Right cardiac atrium (tissue), 5 donors: ENCODE measurements around the gene FRAS1. TPM values are rescaled to one million over a fixed set of nuclear protein-coding genes. Genes with fewer than 3 reads are reported as not detected.

Experiments
- ATAC-seq, 2 donors: fragments of 200-7000 bp; cut with Tn5 transposase; one replicate each; pipeline versions ENCODE4 v1.8.0 to v1.9.1; 2020; ENCODE audit warnings: moderate library complexity in 2 of 2, mild to moderate bottlenecking in 1 of 2
- DNase-seq, 3 donors: peaks; one replicate each; pipeline ENCODE4 v3.0.0-alpha.2; 2020
- H3K27ac ChIP-seq: one replicate; pipeline ENCODE4 v1.5.1; 2013; ENCODE audit warnings: mild to moderate bottlenecking, low read length, control low read depth, moderate library complexity
- H3K27me3 ChIP-seq: one replicate; pipeline ENCODE4 v1.6.1; 2013; ENCODE audit not compliant: control insufficient read depth, insufficient read depth
- H3K4me1 ChIP-seq: one replicate; pipeline ENCODE4 v1.6.1; 2013; ENCODE audit warnings: low read length; ENCODE audit not compliant: control insufficient read depth, insufficient read depth
- H3K4me3 ChIP-seq: one replicate; pipeline ENCODE4 v1.5.1; 2013; ENCODE audit warnings: low read length, control low read depth
- H3K9me3 ChIP-seq: one replicate; pipeline ENCODE4 v1.6.1; 2013; ENCODE audit warnings: low read length; ENCODE audit not compliant: control insufficient read depth
- WGBS: extraction: QIAGEN DNeasy Blood & Tissue Kit; methylation state at CpG from one replicate; pipeline ENCODE4 v1.1.7; 2013; 5-methylcytosine and 5-hydroxymethylcytosine counted together
- intact Hi-C, 4 donors: fragments of 100-400 bp; cut with DNase I; formaldehyde crosslinking; loops; one replicate each; pipeline versions ENCODE4 v1.11.0 to v1.14.0; 2022 to 2023
- polyA plus RNA-seq: library from polyadenylated mRNA; stranded (reverse); fragments of 200-250 nt; gene quantifications from one replicate; pipeline ENCODE4 v1.2.3, GENCODE V29; 2013
- total RNA-seq, 4 donors: library from RNA; stranded (reverse); fragmentation: NEBNext Ultra II Directional; extraction: Animal tissue kit (Norgen Biotek cat#: 25700); gene quantifications; one replicate each; pipeline ENCODE4 v1.2.1, GENCODE V29; 2021
- donor health status: healthy with polysubstance abuse.
- donor health status: DM: no; HTN: yes; CAD: no.
- donor health status: DM: no; HTN: no; CAD: no.
- donor health status: DM: no; HTN: yes; CAD: no; lungs with severe emphysema.
- donor health status: DM: yes; HTN: yes; CAD: no.

The FRAS1 gene
- total and polyA plus RNA-seq, 5 donors, result 1.1 to 7.9 (median 5.1) TPM

- DNase-seq, result no peak
- Histone ChIP-seq H3K9me3 (no peaks in the 10 kb centered on the region), H3K4me1 (no peaks in the 10 kb centered on the region), H3K4me3 (no peak overlapping the region), H3K27ac (no peak overlapping the region), H3K27me3 (no peaks in the 10 kb centered on the region)
- 80% methylated on average over 3 of the region's 3 CpGs for WGBS
- ATAC-seq, result no peak
- intact Hi-C loops, result loop anchor here in 2 of 4 donors (5.0 to 10.0 kb wide), 3 partner anchors 459 to 551 kb away; partner anchors contain the start of gene FRAS1 (in 1 of the 2)
These were observed 456.4 kb downstream of the FRAS1 start for GRCh38 chr4:78513411-78513975.

DNA sequence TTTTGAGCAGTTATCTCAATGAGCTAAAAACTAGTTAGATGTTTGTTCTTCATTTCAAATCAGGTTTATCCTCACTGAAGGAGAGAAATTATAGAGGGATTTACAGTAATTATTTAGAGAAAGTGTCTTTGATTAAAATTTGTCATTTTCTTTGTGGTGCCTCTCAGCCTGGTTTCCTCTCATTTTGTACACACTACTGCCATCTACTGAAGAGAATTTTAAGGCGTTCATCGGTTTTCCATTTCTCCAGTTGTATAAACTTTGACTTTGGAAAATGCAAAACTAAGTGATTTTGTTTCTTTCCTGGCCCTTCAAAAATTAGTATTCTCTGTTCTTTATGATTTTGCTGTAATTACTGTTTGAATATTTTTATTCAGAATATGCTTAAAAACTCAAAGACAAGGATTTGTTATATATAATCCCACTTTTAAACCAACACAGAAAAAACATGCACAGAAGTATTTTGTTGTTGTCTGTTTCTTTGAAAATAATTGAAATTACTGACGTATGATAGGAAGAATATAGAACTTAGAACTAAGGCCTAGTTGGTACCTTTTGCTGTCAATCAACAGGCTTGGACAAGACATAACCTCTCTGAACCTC is 460.0 kb downstream of the FRAS1 start:
- intact Hi-C loops, result loop anchor here in 2 of 4 donors (10.0 kb wide), 2 partner anchors 462 to 552 kb away; partner anchors contain the start of gene FRAS1 (in 1 of the 2)
- Histone ChIP-seq H3K27ac (no peak overlapping the region), H3K27me3 (no peaks in the 10 kb centered on the region), H3K4me1 (peaks cover 3% of the 10 kb centered on the region), H3K9me3 (no peaks in the 10 kb centered on the region), H3K4me3 (no peak overlapping the region)
- no peak for ATAC-seq
- DNase-seq, result no peak
- WGBS, result 23% methylated on average over 3 of the region's 3 CpGs

DNA sequence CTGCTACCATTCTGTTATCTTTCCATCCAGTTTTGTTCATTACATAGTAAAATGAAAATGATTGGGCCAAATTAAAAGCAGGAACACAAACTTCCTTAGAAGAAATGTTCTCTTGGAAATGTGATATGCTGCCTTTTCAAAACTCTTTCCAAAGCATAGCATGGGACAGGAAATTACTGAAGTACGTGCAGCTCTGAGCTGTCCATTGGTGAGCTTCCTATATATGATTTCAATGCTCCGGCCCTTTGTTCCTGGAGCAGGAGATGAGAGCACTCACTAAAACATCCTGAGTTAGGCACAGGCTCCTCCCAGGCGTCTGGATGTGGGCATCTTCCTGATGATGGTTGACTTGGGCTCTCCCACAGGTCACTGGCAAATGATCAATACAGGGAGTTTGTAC is 461.4 kb downstream of the FRAS1 start:
- peaks cover 3% of the 10 kb centered on the region for H3K4me1 ChIP-seq
- H3K4me3 ChIP-seq, result no peak overlapping the region
- H3K27me3 ChIP-seq, result no peaks in the 10 kb centered on the region
- H3K27ac ChIP-seq, result no peak overlapping the region
- no peaks in the 10 kb centered on the region for H3K9me3 ChIP-seq
- DNase-seq (no peak), ATAC-seq (no peak)
- WGBS, result 50% methylated on average over 3 of the region's 3 CpGs
- intact Hi-C loops, result loop anchor here in 2 of 4 donors (10.0 kb wide), 2 partner anchors 464 to 554 kb away; partner anchors contain the start of gene FRAS1 (in 1 of the 2)

DNA sequence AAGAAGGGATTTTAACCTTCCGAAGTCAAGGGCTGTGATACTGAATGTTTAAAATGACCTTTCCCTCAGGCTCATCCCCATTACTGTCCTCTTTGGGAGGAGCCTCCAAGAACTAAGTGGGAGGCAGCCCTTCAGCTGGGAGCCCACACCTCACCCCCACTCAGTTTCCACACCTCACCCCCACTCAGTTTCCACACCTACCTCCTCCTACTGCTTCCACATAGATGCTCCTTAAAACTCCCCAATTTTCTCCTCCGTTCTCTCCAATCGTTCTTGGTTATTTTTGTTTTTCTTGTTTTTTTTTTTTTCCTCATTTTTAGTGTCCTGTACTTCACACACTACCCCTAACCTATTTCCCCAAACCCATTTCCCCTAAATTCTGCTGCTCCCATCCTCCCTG is 462.8 kb downstream of the FRAS1 start:
- Histone ChIP-seq H3K4me1 (peaks cover 3% of the 10 kb centered on the region), H3K4me3 (no peak overlapping the region), H3K27me3 (no peaks in the 10 kb centered on the region), H3K27ac (no peak overlapping the region), H3K9me3 (no peaks in the 10 kb centered on the region)
- ATAC-seq (no peak), DNase-seq (no peak)
- 90% methylated on average over 3 of the region's 3 CpGs for WGBS
- intact Hi-C loops, result loop anchor here in 2 of 4 donors (10.0 kb wide), 2 partner anchors 465 to 555 kb away; partner anchors contain the start of gene FRAS1 (in 1 of the 2)

GRCh38 chr4:78520808-78521226 is 463.7 kb downstream of the FRAS1 start:
- H3K9me3 ChIP-seq, result no peaks in the 10 kb centered on the region
- intact Hi-C loops, result no loop called here
- H3K27me3 ChIP-seq, result no peaks in the 10 kb centered on the region
- H3K27ac ChIP-seq, result no peak overlapping the region
- WGBS, result 44% methylated on average over 3 of the region's 3 CpGs
- ATAC-seq (peak in 1 of 2 donors; percentile 21), DNase-seq (no peak)
- H3K4me1 ChIP-seq, result peaks cover 3% of the 10 kb centered on the region
- H3K4me3 ChIP-seq, result no peak overlapping the region

DNA sequence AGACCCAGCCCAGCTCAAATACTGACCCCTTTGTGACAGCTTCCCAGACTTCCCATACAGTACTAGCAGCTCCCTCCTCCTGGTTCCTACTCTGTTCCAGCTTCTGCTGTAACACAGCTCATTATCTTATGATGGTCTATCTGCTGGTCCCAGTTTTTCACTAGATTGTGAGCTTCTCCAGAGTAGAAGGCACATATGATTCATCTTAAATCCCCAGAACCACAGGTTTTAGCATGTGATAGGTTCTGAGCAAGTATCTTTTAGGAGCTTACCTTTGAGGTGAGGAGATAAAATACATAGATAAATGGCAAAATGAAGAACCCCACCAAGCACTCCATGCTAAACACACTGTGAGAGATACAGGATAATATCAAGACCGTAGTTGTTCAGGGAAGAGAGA is 466.9 kb downstream of the FRAS1 start:
- no peak overlapping the region for H3K27ac ChIP-seq
- H3K9me3 ChIP-seq, result no peaks in the 10 kb centered on the region
- no peak overlapping the region for H3K4me3 ChIP-seq
- DNase-seq (no peak), ATAC-seq (no peak)
- intact Hi-C loops, result no loop called here
- H3K27me3 ChIP-seq, result no peaks in the 10 kb centered on the region
- 0% methylated on average over 1 of the region's 1 CpG for WGBS
- H3K4me1 ChIP-seq, result peaks cover 1% of the 10 kb centered on the region

GRCh38 chr4:78525559-78525958 is 468.4 kb downstream of the FRAS1 start:
- ATAC-seq (no peak), DNase-seq (no peak)
- H3K9me3 ChIP-seq, result no peaks in the 10 kb centered on the region
- no peaks in the 10 kb centered on the region for H3K4me1 ChIP-seq
- H3K4me3 ChIP-seq, result no peak overlapping the region
- H3K27ac ChIP-seq, result no peak overlapping the region
- intact Hi-C loops, result no loop called here
- 81% methylated on average over 3 of the region's 3 CpGs for WGBS
- H3K27me3 ChIP-seq, result no peaks in the 10 kb centered on the region

- Histone ChIP-seq H3K27ac (no peak overlapping the region), H3K9me3 (no peaks in the 10 kb centered on the region), H3K27me3 (no peaks in the 10 kb centered on the region), H3K4me1 (no peaks in the 10 kb centered on the region), H3K4me3 (no peak overlapping the region)
- WGBS, result 98% methylated on average over 1 of the region's 1 CpG
- no peak for ATAC-seq
- intact Hi-C loops, result no loop called here
- DNase-seq, result no peak
These were observed 470.0 kb downstream of the FRAS1 start for GRCh38 chr4:78527103-78527502.

GRCh38 chr4:78527555-78527954 is 470.4 kb downstream of the FRAS1 start:
- H3K9me3 ChIP-seq, result no peaks in the 10 kb centered on the region
- intact Hi-C loops, result no loop called here
- H3K27me3 ChIP-seq, result no peaks in the 10 kb centered on the region
- no peaks in the 10 kb centered on the region for H3K4me1 ChIP-seq
- no peak for ATAC-seq
- H3K27ac ChIP-seq, result no peak overlapping the region
- whole genome bisulfite sequencing, result 91% methylated on average over 4 of the region's 4 CpGs
- H3K4me3 ChIP-seq, result no peak overlapping the region
- no peak for DNase-seq

GRCh38 chr4:78528327-78528726 is 471.2 kb downstream of the FRAS1 start:
- Histone ChIP-seq H3K27me3 (no peaks in the 10 kb centered on the region), H3K4me1 (no peaks in the 10 kb centered on the region), H3K9me3 (no peaks in the 10 kb centered on the region), H3K27ac (no peak overlapping the region), H3K4me3 (no peak overlapping the region)
- DNase-seq, result no peak
- intact Hi-C loops, result no loop called here
- ATAC-seq, result no peak
- 42% methylated on average over 3 of the region's 3 CpGs for WGBS

DNA sequence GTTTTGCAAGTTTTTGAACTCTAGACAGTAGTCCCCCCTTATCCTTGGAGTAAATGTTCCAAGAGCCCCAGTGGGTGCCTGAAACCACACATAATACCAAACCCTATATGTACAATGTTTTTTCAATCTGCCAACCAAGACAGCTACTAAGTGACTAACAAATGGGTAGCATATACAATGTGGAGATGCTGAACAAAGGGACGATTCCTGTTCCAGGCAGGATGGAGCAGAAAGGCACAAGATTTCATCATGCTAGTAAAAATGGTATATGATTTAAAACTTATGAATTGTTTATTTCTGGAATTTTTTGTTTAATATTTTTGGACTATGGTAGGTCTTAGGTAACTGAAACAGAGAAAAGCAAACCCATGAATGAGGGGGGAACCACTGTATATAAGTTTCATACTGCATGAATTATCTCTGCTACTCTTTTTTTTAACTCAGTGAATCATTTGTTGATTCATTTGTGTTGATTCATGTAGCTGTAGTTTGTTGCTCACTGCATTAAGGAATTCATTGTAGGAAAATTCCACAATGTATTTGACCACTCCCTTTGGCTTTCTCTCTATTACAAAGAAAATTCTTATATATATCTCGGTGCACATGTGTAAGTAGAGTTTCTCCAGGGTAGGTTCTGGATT is 472.6 kb downstream of the FRAS1 start:
- 86% methylated on average over 2 of the region's 2 CpGs for WGBS
- Histone ChIP-seq H3K4me3 (no peak overlapping the region), H3K27ac (no peak overlapping the region), H3K27me3 (no peaks in the 10 kb centered on the region), H3K9me3 (no peaks in the 10 kb centered on the region), H3K4me1 (no peaks in the 10 kb centered on the region)
- DNase-seq (no peak), ATAC-seq (no peak)
- intact Hi-C loops, result no loop called here
